Measurements from ENCODE around the gene ADPRHL1.

GRCh38 chr13:113410472-113411201 is 42.7 kb downstream of the ADPRHL1 start:
- TF ChIP-seq CTCF (IDR thresholded peaks at IDR 0.05) = no peak
- no peak for TF ChIP-seq POLR2A (IDR thresholded peaks at IDR 0.05)
